MM.1S (cell line): ENCODE measurements around the gene SHC3.

ENCODE experiments used
- DNase-seq: peaks from one replicate; pipeline ENCODE4 v3.0.0-alpha.2; 2015
- H2AFZ ChIP-seq: fragments of 300-600 bp; sonication (generic); 2 replicates; pipeline ENCODE4 v1.6.0; 2016; ENCODE audit warnings: antibody characterized with exemption, low read length
- H3F3A ChIP-seq: fragments of 300-600 bp; sonication (generic); 2 replicates; pipeline ENCODE4 v1.6.1; 2016; ENCODE audit warnings: mild to moderate bottlenecking, antibody characterized with exemption, low read length, moderate library complexity, mixed read lengths; ENCODE audit not compliant: insufficient read depth
- H3K27ac ChIP-seq: fragments of 300-600 bp; sonication (generic); 2 replicates; pipeline ENCODE4 v1.5.1; 2016; ENCODE audit warnings: mild to moderate bottlenecking, low read length
- H3K27me3 ChIP-seq: fragments of 300-600 bp; sonication (generic); replicated peaks from 2 replicates; pipeline ENCODE4 v1.6.0; 2016; ENCODE audit warnings: low read length; ENCODE audit not compliant: insufficient read depth
- H3K36me3 ChIP-seq: fragments of 300-600 bp; sonication (generic); replicated peaks from 2 replicates; pipeline ENCODE4 v1.6.1; 2016; ENCODE audit warnings: mild to moderate bottlenecking, low read length, mixed read lengths; ENCODE audit not compliant: insufficient read depth
- H3K4me1 ChIP-seq: fragments of 300-600 bp; sonication (generic); 2 replicates; pipeline ENCODE4 v1.6.1; 2016; ENCODE audit warnings: low read length, mixed read lengths
- H3K4me2 ChIP-seq: fragments of 300-600 bp; sonication (generic); 2 replicates; pipeline ENCODE4 v1.6.0; 2016; ENCODE audit warnings: low read depth, low read length
- H3K4me3 ChIP-seq: fragments of 300-600 bp; sonication (generic); 2 replicates; pipeline ENCODE4 v1.5.1; 2016; ENCODE audit warnings: low read length, mixed read lengths
- H3K79me2 ChIP-seq: fragments of 300-600 bp; sonication (generic); 2 replicates; pipeline ENCODE4 v1.6.1; 2016; ENCODE audit warnings: mixed run types, low read length, mixed read lengths
- H3K9ac ChIP-seq: fragments of 300-600 bp; sonication (generic); 2 replicates; pipeline ENCODE4 v1.6.1; 2016; ENCODE audit warnings: low read length, mixed read lengths
- H3K9me2 ChIP-seq: fragments of 300-600 bp; sonication (generic); replicated peaks from 2 replicates; pipeline ENCODE4 v1.6.1; 2016; ENCODE audit warnings: mild to moderate bottlenecking, low read length, mixed read lengths; ENCODE audit not compliant: insufficient read depth
- H3K9me3 ChIP-seq: fragments of 300-600 bp; sonication (generic); replicated peaks from 2 replicates; pipeline ENCODE4 v1.6.1; 2016; ENCODE audit warnings: mild to moderate bottlenecking, low read length, mixed read lengths; ENCODE audit not compliant: insufficient read depth
- H4K20me1 ChIP-seq: fragments of 300-600 bp; sonication (generic); 2 replicates; pipeline ENCODE4 v1.6.1; 2016; ENCODE audit warnings: mild to moderate bottlenecking, low read length, moderate library complexity, mixed read lengths; ENCODE audit not compliant: insufficient read depth
- CTCF ChIP-seq: fragments of 300-600 bp; sonication (generic); IDR thresholded peaks from 2 replicates; pipeline ENCODE4 v1.5.1; 2016; ENCODE audit warnings: antibody characterized with exemption, low read length, mixed read lengths
- EZH2 ChIP-seq: fragments of 300-600 bp; sonication (generic); optimal IDR thresholded peaks from 2 replicates; pipeline ENCODE3; 2017; ENCODE audit warnings: low read depth, mild to moderate bottlenecking, antibody characterized with exemption, low read length, mixed read lengths
- EZH2phosphoT487 ChIP-seq: fragments of 300-600 bp; sonication (generic); IDR thresholded peaks from 2 replicates; pipeline ENCODE4 v1.6.1; 2018; ENCODE audit warnings: antibody characterized with exemption, low read length

Gene SHC3

GRCh38 chr9:89052470-89053097 lies 126.0 kb downstream of the SHC3 start:
- Histone ChIP-seq H3K4me3 (no peak overlapping the region), H4K20me1 (no peaks in the 10 kb centered on the region), H3K9me3 (no peaks in the 10 kb centered on the region), H3K27me3 (no peaks in the 10 kb centered on the region), H3K9me2 (no peaks in the 10 kb centered on the region), H3K4me1 (no peaks in the 10 kb centered on the region), H3K9ac (no peak overlapping the region), H3F3A (no peaks in the 10 kb centered on the region), H3K27ac (no peak overlapping the region), H3K36me3 (no peaks in the 10 kb centered on the region), H2AFZ (no peak overlapping the region), H3K4me2 (no peak overlapping the region), H3K79me2 (no peaks in the 10 kb centered on the region)
- TF ChIP-seq CTCF (no peak), EZH2 (no peak), EZH2phosphoT487 (no peak)
- DNase-seq = no peak

- Histone ChIP-seq H3K9ac (no peak overlapping the region), H3K9me3 (no peaks in the 10 kb centered on the region), H3K27me3 (no peaks in the 10 kb centered on the region), H3K79me2 (no peaks in the 10 kb centered on the region), H2AFZ (no peak overlapping the region), H3K36me3 (no peaks in the 10 kb centered on the region), H3K4me2 (no peak overlapping the region), H3K4me3 (no peak overlapping the region), H4K20me1 (no peaks in the 10 kb centered on the region), H3K9me2 (no peaks in the 10 kb centered on the region), H3F3A (no peaks in the 10 kb centered on the region), H3K4me1 (no peaks in the 10 kb centered on the region), H3K27ac (no peak overlapping the region)
- no peak for TF ChIP-seq EZH2
- no peak for TF ChIP-seq CTCF
- no peak for TF ChIP-seq EZH2phosphoT487
- DNase-seq = no peak
Observed at GRCh38 chr9:89051421-89052025, 127.1 kb downstream of the SHC3 start.

GRCh38 chr9:89049646-89050045 lies 129.0 kb downstream of the SHC3 start:
- Histone ChIP-seq H4K20me1 (no peaks in the 10 kb centered on the region), H2AFZ (no peak overlapping the region), H3K4me2 (no peak overlapping the region), H3K79me2 (no peaks in the 10 kb centered on the region), H3F3A (no peaks in the 10 kb centered on the region), H3K27me3 (no peaks in the 10 kb centered on the region), H3K9me3 (no peaks in the 10 kb centered on the region), H3K27ac (no peak overlapping the region), H3K36me3 (no peaks in the 10 kb centered on the region), H3K4me1 (no peaks in the 10 kb centered on the region), H3K4me3 (no peak overlapping the region), H3K9ac (no peak overlapping the region), H3K9me2 (no peaks in the 10 kb centered on the region)
- DNase-seq = no peak
- TF ChIP-seq CTCF (no peak), EZH2 (no peak), EZH2phosphoT487 (no peak)
